Activated CD8-positive, alpha-beta memory T cell treated with anti-CD3 and anti-CD28 coated beads, Interleukin-2, amount 50 U/mL, for 24 hours (primary cell): ENCODE data around the gene ESAM.

Experiments used
- DNase-seq: peaks from one replicate; pipeline ENCODE4 v3.0.0-alpha.2; 2020; ENCODE audit errors: extremely low read depth

Gene ESAM

GRCh38 chr11:124752471-124753102 is 9.5 kb downstream of the ESAM start:
- DNase-seq: no peak

- no peak for DNase-seq
These were observed 10.2 kb downstream of the ESAM start, which contains the start of gene VSIG2 for GRCh38 chr11:124751741-124752470. VSIG2 (minus strand) TSS chr11:124752255; CDS start chr11:124752137, 118 bp downstream.

- no peak for DNase-seq
These were observed 10.7 kb downstream of the ESAM start for GRCh38 chr11:124751391-124751740.

GRCh38 chr11:124749912-124750311 is 12.2 kb downstream of the ESAM start:
- no peak for DNase-seq

GRCh38 chr11:124748481-124749343 is 13.4 kb downstream of the ESAM start:
- DNase-seq: no peak

GRCh38 chr11:124748100-124748418 is 14.0 kb downstream of the ESAM start:
- no peak for DNase-seq

- no peak for DNase-seq
These were observed 14.5 kb downstream of the ESAM start for GRCh38 chr11:124747406-124748099.

- no peak for DNase-seq
These were observed 15.4 kb downstream of the ESAM start for GRCh38 chr11:124746621-124747243.

- no peak for DNase-seq
These were observed 16.1 kb downstream of the ESAM start for GRCh38 chr11:124745835-124746620.

GRCh38 chr11:124745270-124745834 is 16.7 kb downstream of the ESAM start:
- DNase-seq: no peak

GRCh38 chr11:124743050-124743449 is 19.0 kb downstream of the ESAM start:
- DNase-seq: no peak

GRCh38 chr11:124742555-124742954 is 19.5 kb downstream of the ESAM start:
- DNase-seq: no peak

GRCh38 chr11:124740277-124740882 is 21.7 kb downstream of the ESAM start:
- DNase-seq: no peak

- DNase-seq: peak; percentile 61
These were observed 22.4 kb downstream of the ESAM start, which contains the start of gene NRGN for GRCh38 chr11:124739479-124740276. NRGN (plus strand) TSS chr11:124739942; CDS start chr11:124740085, 143 bp downstream.

GRCh38 chr11:124738713-124739478 is 23.2 kb downstream of the ESAM start:
- no peak for DNase-seq

GRCh38 chr11:124737638-124738305 is 24.3 kb downstream of the ESAM start:
- DNase-seq: no peak

- DNase-seq: no peak
These were observed 25.4 kb downstream of the ESAM start for GRCh38 chr11:124736736-124737135.

GRCh38 chr11:124732230-124732629 is 29.9 kb downstream of the ESAM start:
- DNase-seq: no peak
